Purkinje cell (primary cell): Measurements from ENCODE around the gene CDC16. TPM values are rescaled to one million over a fixed set of nuclear protein-coding genes. Genes with fewer than 3 reads are reported as not detected.

Experiments
- polyA plus RNA-seq: library from polyadenylated mRNA; unstranded; fragments of >200 nt; fragmentation: Nextera tagmentation; gene quantifications from 2 replicates; pipeline ENCODE4 v1.2.1, GENCODE V29; 2014

CDC16 gene, protein sequence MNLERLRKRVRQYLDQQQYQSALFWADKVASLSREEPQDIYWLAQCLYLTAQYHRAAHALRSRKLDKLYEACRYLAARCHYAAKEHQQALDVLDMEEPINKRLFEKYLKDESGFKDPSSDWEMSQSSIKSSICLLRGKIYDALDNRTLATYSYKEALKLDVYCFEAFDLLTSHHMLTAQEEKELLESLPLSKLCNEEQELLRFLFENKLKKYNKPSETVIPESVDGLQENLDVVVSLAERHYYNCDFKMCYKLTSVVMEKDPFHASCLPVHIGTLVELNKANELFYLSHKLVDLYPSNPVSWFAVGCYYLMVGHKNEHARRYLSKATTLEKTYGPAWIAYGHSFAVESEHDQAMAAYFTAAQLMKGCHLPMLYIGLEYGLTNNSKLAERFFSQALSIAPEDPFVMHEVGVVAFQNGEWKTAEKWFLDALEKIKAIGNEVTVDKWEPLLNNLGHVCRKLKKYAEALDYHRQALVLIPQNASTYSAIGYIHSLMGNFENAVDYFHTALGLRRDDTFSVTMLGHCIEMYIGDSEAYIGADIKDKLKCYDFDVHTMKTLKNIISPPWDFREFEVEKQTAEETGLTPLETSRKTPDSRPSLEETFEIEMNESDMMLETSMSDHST
- 52.4 and 60.8 TPM in 2 replicates for polyA plus RNA-seq

DNA sequence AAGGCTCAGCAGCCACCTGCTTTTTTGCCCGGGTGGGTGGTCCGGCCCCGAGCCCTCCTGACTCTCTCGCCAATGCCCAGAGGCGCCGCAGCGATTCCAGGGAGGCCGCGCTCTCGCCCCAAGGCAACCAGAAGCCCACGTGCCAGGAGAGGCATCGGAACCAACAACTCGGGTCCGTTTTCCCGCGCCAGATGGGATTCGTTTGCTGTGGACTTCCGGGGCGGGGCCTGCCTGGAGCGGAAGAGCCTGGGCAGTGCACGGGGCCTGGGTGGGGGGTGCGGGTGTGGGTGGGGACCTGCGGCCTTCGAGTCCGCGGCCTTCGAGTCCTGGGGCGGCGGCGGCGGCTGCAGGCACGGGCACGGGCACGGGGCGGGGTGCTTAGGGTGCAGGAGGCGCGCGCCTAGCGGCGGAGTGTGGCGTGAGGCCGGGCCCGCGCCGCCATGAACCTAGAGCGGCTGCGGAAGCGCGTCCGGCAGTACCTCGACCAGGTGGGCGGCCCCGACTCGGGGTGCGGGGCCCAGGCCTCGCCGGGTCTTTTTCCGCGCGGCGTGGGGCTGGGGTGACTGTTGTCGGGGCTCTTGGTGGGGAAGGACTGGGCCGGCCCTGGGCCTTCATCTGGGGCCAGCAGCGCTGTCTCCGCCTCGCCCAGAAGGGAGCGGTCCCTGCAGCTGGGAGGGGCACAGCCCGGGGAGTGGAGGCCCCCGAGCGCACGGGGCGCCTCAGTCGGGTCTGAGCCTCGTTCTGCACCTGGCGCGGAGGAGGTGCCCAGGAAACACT, at the start of gene CDC16:
Gene CDC16 (plus strand): TSS at position 253 of the 777 bp plus-strand sequence. CDS start 188 bp downstream, at position 441.

GRCh38 chr13:114281351-114282040, 46.8 kb downstream of the CDC16 start, which contains the start of gene UPF3A:
Gene UPF3A (plus strand): TSS chr13:114281601. CDS start chr13:114281640, 39 bp downstream.

GRCh38 chr13:114314074-114314912, 79.6 kb downstream of the CDC16 start, which contains the start of gene CHAMP1:
Gene CHAMP1 (plus strand): TSS chr13:114314503. CDS start chr13:114323843, 9,340 bp downstream.

Other genes starting within 250 kb of the CDC16 start
- gene RASA3, start 102.3 kb upstream of the CDC16 start, polyA plus RNA-seq, result 0.40 and 0.52 TPM in 2 replicates
- not detected in 2 replicates for gene CFAP97D2, start 55.6 kb upstream of the CDC16 start, polyA plus RNA-seq
- 18.5 and 35.4 TPM in 2 replicates for gene UPF3A, start 46.7 kb downstream of the CDC16 start, polyA plus RNA-seq
- 5.0 and 5.7 TPM in 2 replicates for gene CHAMP1, start 79.6 kb downstream of the CDC16 start, polyA plus RNA-seq